Measurements from ENCODE around the gene PGS1.

Gene PGS1

GRCh38 chr17:78343187-78343542 lies 35.3 kb upstream of the PGS1 start:
- H3K4me3 Mint-ChIP-seq = peak overlapping the region; percentile 70
- no peaks in the 10 kb centered on the region for H3K36me3 Mint-ChIP-seq
- no peaks in the 10 kb centered on the region for H3K9me3 Mint-ChIP-seq
- peak; percentile 2 for ATAC-seq
- H3K27ac Mint-ChIP-seq = peak overlapping the region; percentile 85
- H3K27me3 Mint-ChIP-seq = no peaks in the 10 kb centered on the region
- H3K4me1 Mint-ChIP-seq = peaks cover 76% of the 10 kb centered on the region

- H3K27ac Mint-ChIP-seq = peak overlapping the region; percentile 85
- peaks cover 76% of the 10 kb centered on the region for H3K4me1 Mint-ChIP-seq
- H3K9me3 Mint-ChIP-seq = no peaks in the 10 kb centered on the region
- H3K27me3 Mint-ChIP-seq = no peaks in the 10 kb centered on the region
- H3K36me3 Mint-ChIP-seq = no peaks in the 10 kb centered on the region
- peak; percentile 83 for ATAC-seq
- H3K4me3 Mint-ChIP-seq = peak overlapping the region; percentile 70
Measured at GRCh38 chr17:78343543-78344201, 34.8 kb upstream of the PGS1 start.

GRCh38 chr17:78344666-78345065 lies 33.8 kb upstream of the PGS1 start:
- Mint-ChIP-seq H3K4me3 (peak overlapping the region; percentile 38), H3K36me3 (no peaks in the 10 kb centered on the region), H3K4me1 (peaks cover 76% of the 10 kb centered on the region), H3K27me3 (no peaks in the 10 kb centered on the region), H3K9me3 (no peaks in the 10 kb centered on the region), H3K27ac (peak overlapping the region; percentile 85)
- no peak for ATAC-seq

- H3K4me3 Mint-ChIP-seq = no peak overlapping the region
- no peak for ATAC-seq
- H3K27ac Mint-ChIP-seq = peak overlapping the region; percentile 85
- H3K9me3 Mint-ChIP-seq = no peaks in the 10 kb centered on the region
- H3K36me3 Mint-ChIP-seq = no peaks in the 10 kb centered on the region
- peaks cover 76% of the 10 kb centered on the region for H3K4me1 Mint-ChIP-seq
- no peaks in the 10 kb centered on the region for H3K27me3 Mint-ChIP-seq
Measured at GRCh38 chr17:78345172-78345571, 33.3 kb upstream of the PGS1 start.

- H3K4me1 Mint-ChIP-seq = peaks cover 75% of the 10 kb centered on the region
- ATAC-seq = no peak
- no peaks in the 10 kb centered on the region for H3K9me3 Mint-ChIP-seq
- H3K36me3 Mint-ChIP-seq = no peaks in the 10 kb centered on the region
- peak overlapping the region; percentile 85 for H3K27ac Mint-ChIP-seq
- no peaks in the 10 kb centered on the region for H3K27me3 Mint-ChIP-seq
- H3K4me3 Mint-ChIP-seq = no peak overlapping the region
Measured at GRCh38 chr17:78345791-78346494, 32.5 kb upstream of the PGS1 start.

- no peak for ATAC-seq
- Mint-ChIP-seq H3K4me1 (peaks cover 73% of the 10 kb centered on the region), H3K27ac (peak overlapping the region; percentile 6), H3K9me3 (no peaks in the 10 kb centered on the region), H3K36me3 (no peaks in the 10 kb centered on the region), H3K4me3 (no peak overlapping the region), H3K27me3 (no peaks in the 10 kb centered on the region)
Measured at GRCh38 chr17:78346605-78347250, 31.7 kb upstream of the PGS1 start.

- no peak for ATAC-seq
- no peaks in the 10 kb centered on the region for H3K9me3 Mint-ChIP-seq
- H3K27ac Mint-ChIP-seq = peak overlapping the region; percentile 6
- no peaks in the 10 kb centered on the region for H3K27me3 Mint-ChIP-seq
- H3K4me1 Mint-ChIP-seq = peaks cover 79% of the 10 kb centered on the region
- H3K36me3 Mint-ChIP-seq = no peaks in the 10 kb centered on the region
- H3K4me3 Mint-ChIP-seq = no peak overlapping the region
Measured at GRCh38 chr17:78347453-78347852, 31.0 kb upstream of the PGS1 start.

- Mint-ChIP-seq H3K4me3 (no peak overlapping the region), H3K27ac (peak overlapping the region; percentile 6), H3K27me3 (no peaks in the 10 kb centered on the region), H3K36me3 (no peaks in the 10 kb centered on the region), H3K4me1 (peaks cover 74% of the 10 kb centered on the region), H3K9me3 (no peaks in the 10 kb centered on the region)
- peak; percentile 28 for ATAC-seq
Measured at GRCh38 chr17:78348055-78348770, 30.2 kb upstream of the PGS1 start.

GRCh38 chr17:78349891-78350642 lies 28.4 kb upstream of the PGS1 start:
- no peaks in the 10 kb centered on the region for H3K27me3 Mint-ChIP-seq
- no peak overlapping the region for H3K4me3 Mint-ChIP-seq
- ATAC-seq = no peak
- peak overlapping the region; percentile 20 for H3K27ac Mint-ChIP-seq
- no peaks in the 10 kb centered on the region for H3K36me3 Mint-ChIP-seq
- H3K4me1 Mint-ChIP-seq = peaks cover 71% of the 10 kb centered on the region
- no peaks in the 10 kb centered on the region for H3K9me3 Mint-ChIP-seq

- H3K4me3 Mint-ChIP-seq = no peak overlapping the region
- no peaks in the 10 kb centered on the region for H3K27me3 Mint-ChIP-seq
- H3K36me3 Mint-ChIP-seq = peaks cover under 1% of the 10 kb centered on the region
- no peak for ATAC-seq
- H3K27ac Mint-ChIP-seq = no peak overlapping the region
- H3K9me3 Mint-ChIP-seq = no peaks in the 10 kb centered on the region
- peaks cover 81% of the 10 kb centered on the region for H3K4me1 Mint-ChIP-seq
Measured at GRCh38 chr17:78351449-78352006, 26.9 kb upstream of the PGS1 start.

- Mint-ChIP-seq H3K9me3 (no peaks in the 10 kb centered on the region), H3K4me3 (peak overlapping the region; percentile 22), H3K4me1 (peaks cover 80% of the 10 kb centered on the region), H3K27me3 (no peaks in the 10 kb centered on the region), H3K36me3 (peaks cover 24% of the 10 kb centered on the region), H3K27ac (peak overlapping the region; percentile 43)
- ATAC-seq = no peak
Measured at GRCh38 chr17:78353834-78354233, 24.6 kb upstream of the PGS1 start.

GRCh38 chr17:78355045-78355641 lies 23.3 kb upstream of the PGS1 start:
- H3K27me3 Mint-ChIP-seq = no peaks in the 10 kb centered on the region
- H3K4me3 Mint-ChIP-seq = no peak overlapping the region
- H3K9me3 Mint-ChIP-seq = no peaks in the 10 kb centered on the region
- no peak for ATAC-seq
- H3K27ac Mint-ChIP-seq = peak overlapping the region; percentile 89
- peaks cover 25% of the 10 kb centered on the region for H3K36me3 Mint-ChIP-seq
- H3K4me1 Mint-ChIP-seq = peaks cover 69% of the 10 kb centered on the region

- H3K9me3 Mint-ChIP-seq = no peaks in the 10 kb centered on the region
- H3K27me3 Mint-ChIP-seq = no peaks in the 10 kb centered on the region
- H3K4me3 Mint-ChIP-seq = peak overlapping the region; percentile 65
- H3K4me1 Mint-ChIP-seq = peaks cover 66% of the 10 kb centered on the region
- H3K36me3 Mint-ChIP-seq = peaks cover 25% of the 10 kb centered on the region
- H3K27ac Mint-ChIP-seq = peak overlapping the region; percentile 89
- ATAC-seq = no peak
Measured at GRCh38 chr17:78355701-78356100, 22.7 kb upstream of the PGS1 start.

GRCh38 chr17:78356101-78356713 lies 22.2 kb upstream of the PGS1 start:
- peak; percentile 82 for ATAC-seq
- no peaks in the 10 kb centered on the region for H3K27me3 Mint-ChIP-seq
- H3K4me1 Mint-ChIP-seq = peaks cover 68% of the 10 kb centered on the region
- peaks cover 25% of the 10 kb centered on the region for H3K36me3 Mint-ChIP-seq
- H3K4me3 Mint-ChIP-seq = peak overlapping the region; percentile 65
- no peaks in the 10 kb centered on the region for H3K9me3 Mint-ChIP-seq
- peak overlapping the region; percentile 89 for H3K27ac Mint-ChIP-seq

Data from stimulated activated memory B cell treated with anti-CD40 and anti-IgM and Interleukin-4, amounts not matched to agents 10 μg/mL and 1 μg/mL and 100 μg/mL, for 72 hours (primary cell).